COLO829 (cell line): ENCODE measurements around the gene CKLF.
A peak's percentile ranks its signal among the peaks of the same experiment; 100 is the strongest.
"Not testable (repeated sequence)": the region's sequence is repeated elsewhere in the genome, so short reads cannot be mapped to it uniquely, and the experiment has no call there.

Experiments used
- DNase-seq: peaks from one replicate; pipeline ENCODE4 v3.0.0; 2012; ENCODE audit warnings: low spot score

Gene CKLF

DNA sequence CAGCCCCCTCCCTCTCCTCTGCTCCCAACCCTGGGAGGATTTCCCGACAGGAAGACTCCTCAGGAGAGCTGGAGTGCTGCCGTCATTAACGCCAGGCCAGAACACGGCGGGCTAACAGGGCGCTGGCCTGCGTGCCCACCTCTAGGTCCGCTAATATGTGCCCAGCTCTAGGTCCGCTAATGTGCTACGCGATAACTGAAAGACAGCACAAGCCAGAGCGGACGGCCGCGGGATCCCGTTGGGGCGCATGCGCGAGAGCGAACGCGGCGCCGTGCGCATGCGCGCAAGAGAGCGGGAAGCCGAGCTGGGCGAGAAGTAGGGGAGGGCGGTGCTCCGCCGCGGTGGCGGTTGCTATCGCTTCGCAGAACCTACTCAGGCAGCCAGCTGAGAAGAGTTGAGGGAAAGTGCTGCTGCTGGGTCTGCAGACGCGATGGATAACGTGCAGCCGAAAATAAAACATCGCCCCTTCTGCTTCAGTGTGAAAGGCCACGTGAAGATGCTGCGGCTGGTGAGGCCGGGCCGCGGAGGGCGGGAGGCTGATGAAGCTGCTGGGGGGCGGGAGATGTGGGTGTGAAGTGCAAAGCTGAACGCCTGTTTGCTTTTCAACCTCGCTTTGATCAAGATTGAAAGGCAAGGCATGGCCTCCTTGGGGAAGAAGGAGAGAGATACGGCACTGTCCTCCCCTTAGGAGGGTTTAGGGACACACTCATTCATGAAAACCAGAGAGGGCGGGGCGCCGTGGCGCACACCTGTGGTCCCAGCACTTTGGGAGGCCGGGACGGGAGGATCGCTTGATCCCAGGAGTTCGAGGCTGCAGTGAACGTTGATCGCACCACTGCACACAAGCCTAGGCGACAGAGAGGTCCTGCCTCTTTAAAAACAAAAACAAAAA, at the start of gene CKLF:
Gene CKLF (plus strand): TSS at position 291 of the 892 bp plus-strand sequence. CDS start 140 bp downstream, at position 431.
- DNase-seq, result peak; percentile 92

- DNase-seq, result no peak
These were observed 49.3 kb upstream of the CKLF start for GRCh38 chr16:66503030-66503429.

DNA sequence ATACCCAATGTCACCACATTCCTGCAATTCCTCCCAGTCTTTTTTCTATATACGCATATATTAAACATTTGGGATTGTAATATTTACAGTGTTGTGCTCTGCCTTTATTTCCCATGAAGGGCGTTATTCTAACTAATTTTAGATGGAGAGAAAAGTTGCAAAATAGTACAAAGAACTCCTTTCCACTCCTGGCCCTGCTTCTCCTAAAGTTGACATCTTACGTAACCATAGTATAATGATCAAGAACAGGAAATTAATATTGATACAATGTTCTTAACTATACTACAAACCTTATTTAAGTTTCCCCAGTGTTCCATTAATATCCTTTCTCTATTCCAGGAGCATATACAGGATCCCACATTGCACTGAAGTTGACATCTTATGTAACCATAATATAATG, 48.8 kb upstream of the CKLF start:
- DNase-seq, result no peak

DNA sequence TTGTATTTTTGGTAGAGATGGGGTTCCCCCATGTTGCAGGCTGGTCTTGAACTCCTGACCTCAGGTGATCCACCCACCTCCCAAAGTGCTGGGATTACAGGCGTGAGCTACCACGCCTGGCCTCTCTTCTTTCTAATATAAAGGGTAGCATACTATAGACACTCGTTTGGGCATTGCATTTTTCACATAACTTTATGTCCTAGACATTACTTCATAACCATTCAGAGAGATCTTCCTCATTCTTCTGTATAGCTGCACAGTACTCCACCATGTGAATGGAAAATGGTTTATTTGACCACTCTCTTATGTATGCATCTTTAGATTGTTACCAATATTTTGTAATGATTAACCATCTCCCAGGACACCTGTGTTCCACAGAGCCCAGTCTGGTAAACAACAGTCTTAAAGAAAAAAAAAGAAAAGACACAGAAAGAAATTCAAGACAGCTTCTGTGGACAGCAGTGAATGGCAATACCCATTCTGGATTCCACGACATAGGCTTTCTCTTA, 44.6 kb upstream of the CKLF start:
- DNase-seq, result no peak

GRCh38 chr16:66508248-66508913, 44.0 kb upstream of the CKLF start:
- DNase-seq, result no peak

GRCh38 chr16:66508914-66509496, 43.4 kb upstream of the CKLF start:
- DNase-seq, result no peak

DNA sequence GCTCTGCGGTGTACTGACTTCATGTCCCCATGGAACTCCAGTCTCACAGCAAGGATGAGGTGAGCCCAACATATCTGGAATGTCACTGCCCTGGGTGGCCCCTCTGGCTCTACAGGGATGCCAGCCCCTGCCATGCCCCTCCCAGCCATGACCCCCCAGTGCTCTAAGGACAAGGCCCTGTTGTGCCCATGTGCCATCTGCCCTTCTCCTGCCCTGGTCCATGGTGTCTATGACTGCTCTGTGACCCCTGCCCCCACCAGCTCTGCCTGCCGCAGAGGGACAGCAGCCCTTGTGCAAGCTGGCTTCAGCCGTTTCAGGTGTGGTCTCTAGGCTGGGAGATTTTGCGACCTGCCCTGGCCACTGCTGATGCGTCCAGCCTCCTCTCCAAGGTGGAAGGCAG, 42.8 kb upstream of the CKLF start:
- DNase-seq, result no peak

DNA sequence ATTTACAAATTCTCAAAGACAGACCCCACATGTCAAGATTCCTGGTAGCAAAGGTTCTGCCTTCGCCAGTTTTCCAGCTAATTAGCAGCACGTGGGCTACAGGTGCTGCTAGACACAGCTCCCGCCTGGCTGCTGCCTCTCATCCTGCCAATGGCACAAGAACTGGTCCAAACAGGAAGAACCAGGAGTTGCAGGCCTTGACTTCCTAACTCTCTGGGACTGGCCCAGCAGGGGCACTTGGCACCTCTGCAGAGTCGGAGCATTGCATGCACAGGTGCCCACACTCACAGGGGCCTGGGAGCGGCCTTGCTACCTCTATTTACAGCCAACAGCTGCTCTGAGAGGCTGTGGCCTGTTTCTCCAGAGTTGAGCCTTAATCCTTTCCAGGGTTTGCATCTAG, 42.1 kb upstream of the CKLF start:
- no peak for DNase-seq

DNA sequence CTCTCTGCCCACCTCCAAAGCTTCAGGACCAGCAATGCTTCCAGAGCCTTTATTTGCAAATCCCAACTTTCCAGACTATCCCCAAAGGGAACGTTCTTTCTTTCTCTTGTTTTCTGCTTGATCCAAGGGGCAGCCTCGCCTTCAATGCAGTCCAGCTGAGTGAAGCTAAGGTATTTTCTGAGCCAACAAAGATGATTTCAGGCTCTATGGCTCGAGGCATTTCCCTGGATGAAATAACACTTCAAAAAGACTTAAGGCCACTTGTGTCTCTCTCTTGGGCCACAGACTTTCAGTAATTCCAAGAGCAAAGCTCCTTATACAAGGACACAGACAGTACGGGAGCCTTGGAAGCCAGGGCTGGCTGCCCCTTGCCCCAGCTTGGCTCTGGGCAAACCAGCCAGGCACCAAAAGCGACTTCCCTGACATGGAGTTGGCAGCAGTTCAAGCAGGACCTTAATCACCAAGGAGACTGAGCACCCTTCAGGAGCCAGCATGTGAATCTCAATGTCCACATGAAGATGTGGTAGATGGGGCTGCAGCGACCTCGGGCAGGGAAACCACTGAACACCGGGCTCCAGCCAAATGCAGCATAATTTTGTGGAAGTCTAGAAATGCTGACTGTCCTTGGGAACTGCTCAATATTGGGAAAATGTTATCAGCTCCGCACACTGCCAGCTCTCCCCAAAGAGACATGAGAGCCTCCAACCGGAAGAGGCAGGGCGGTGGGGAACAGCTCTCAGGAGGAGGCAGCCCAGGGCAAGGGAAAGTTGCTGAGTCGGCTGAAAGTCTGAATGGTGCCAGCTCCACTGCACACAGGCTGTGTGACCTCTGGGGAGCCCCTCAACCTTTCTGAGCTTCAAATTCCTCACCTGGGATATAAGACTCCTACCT, 41.4 kb upstream of the CKLF start:
- no peak for DNase-seq

GRCh38 chr16:66511602-66512271, 40.6 kb upstream of the CKLF start:
- no peak for DNase-seq

- DNase-seq, result no peak
These were observed 39.9 kb upstream of the CKLF start for GRCh38 chr16:66512272-66513110.

DNA sequence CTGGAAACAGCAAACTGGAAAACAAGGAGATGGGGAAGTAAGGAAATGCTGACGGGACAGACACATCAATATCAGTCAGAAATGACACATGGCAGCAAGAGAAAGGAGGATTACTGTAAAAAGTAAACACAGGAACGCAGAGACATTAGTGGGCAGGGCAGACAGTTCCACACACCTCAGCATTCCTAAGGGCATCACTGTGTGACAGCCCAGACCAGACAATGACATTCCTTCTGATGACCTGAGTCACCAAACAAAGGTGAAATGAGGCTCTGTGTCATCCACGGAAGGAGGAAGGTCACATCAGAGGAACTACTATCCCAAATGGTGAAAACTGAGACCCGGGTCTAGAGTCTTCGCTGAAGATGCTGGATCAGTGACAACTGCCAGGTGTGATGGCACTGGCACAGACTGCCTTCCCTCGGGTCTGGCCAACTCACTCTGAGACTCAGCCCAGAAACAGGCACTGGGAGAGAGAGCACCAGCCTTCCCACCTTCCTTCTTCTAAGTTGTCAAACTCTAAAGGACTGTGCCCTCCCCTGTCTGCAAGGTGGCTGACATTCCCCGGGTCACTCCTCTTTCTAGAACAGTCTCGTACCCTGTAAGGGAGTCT, 39.2 kb upstream of the CKLF start:
- DNase-seq, result no peak

DNA sequence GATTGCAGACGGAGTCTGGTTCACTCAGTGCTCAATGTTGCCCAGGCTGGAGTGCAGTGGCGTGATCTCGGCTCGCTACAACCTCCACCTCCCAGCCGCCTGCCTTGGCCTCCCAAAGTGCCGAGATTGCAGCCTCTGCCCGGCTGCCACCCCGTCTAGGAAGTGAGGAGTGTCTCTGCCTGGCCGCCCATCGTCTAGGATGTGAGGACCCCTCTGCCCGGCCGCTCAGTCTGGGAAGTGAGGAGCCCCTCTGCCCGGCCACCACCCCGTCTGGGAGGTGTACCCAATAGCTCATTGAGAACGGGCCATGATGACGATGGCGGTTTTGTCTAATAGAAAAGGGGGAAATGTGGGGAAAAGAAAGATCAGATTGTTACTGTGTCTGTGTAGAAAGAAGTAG, 38.0 kb upstream of the CKLF start:
- DNase-seq, result not testable (repeated sequence)

GRCh38 chr16:66514980-66515595, 37.3 kb upstream of the CKLF start:
- DNase-seq, result not testable (repeated sequence)

- no peak for DNase-seq
These were observed 36.5 kb upstream of the CKLF start for GRCh38 chr16:66515596-66516508.

DNA sequence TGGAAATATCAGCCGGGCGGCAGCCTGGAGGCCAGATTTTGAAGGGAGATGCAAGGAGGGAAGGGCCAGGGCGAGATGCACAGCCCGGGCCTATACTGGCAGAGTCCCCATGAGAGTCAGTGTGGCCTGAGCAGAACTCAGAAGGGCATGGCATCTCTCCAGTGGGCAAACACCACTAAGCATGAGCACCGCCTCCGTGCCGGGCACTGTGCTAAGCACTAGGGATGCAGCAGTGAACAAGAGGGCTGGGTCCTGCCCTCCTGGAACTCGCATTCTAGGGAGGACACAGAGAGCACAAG, 35.9 kb upstream of the CKLF start:
- no peak for DNase-seq

DNA sequence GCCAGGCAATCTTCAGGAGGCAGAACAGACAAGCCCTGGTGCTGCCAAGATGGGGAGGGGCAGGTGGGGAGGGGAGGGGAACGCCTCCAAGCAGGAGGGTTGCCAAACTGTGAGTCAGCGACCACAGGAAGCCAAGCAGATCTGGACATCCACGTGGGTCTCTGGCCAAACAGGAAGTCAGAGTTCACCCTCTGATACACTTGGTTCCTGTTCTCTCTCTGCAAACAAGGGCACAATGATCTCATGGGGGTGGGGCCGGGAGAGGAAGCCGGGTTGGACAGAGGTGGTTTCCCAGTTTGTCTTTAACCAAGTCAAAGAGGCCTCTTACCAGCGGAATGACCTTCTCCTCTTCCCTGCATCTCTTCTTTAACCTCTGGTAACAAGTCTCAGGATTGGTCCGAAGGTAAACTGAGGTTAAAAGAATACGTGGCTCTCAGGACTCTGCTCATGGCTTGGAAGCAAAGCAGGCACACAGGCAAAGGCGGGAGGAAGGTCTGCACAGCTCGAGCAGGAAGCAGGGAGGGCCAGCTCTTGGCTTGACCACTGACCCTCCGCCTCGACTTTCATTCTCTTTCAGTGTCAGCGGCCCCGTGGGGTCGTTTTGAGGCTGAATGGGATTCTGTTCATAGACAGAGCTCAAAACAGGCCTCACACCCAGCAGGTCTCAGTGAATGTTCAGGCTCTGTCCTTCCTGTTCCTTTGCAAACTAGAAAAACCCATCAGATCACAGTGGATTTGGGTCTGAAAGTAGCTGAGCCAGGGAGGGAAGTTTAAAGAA, 35.4 kb upstream of the CKLF start:
- DNase-seq, result peak; percentile 98
